SK-MEL-5 (cell line): ENCODE results near the gene TRIL. TPM values are rescaled to one million over a fixed set of nuclear protein-coding genes. Genes with fewer than 3 reads are reported as not detected.

Experiments used
- DNase-seq: peaks from one replicate; pipeline ENCODE4 v3.0.0-alpha.2; 2016; ENCODE audit warnings: low read depth, low spot score
- in situ Hi-C: cut with HindIII; loops from 2 replicates; pipeline ENCODE4 v1.10.0; 2016; ENCODE audit warnings: low sequenced_read_pairs, high pct_unique_total_duplicates, low pct_unique_long_range_greater_than_20kb
- total RNA-seq: library from RNA; depleted of rRNA; stranded (reverse); fragments of >200 nt; shearing (Covaris generic); gene quantifications from 2 replicates; pipeline ENCODE4 v1.2.3, GENCODE V29; 2014; rRNA removed

Gene TRIL
- total RNA-seq, 1 experiment from 2014 or later, result 0.03 TPM

- in situ Hi-C loops, result loop anchor here (10.0 kb wide), 1 partner anchor 183 kb away; no protein-coding TSS in a partner anchor
Measured at GRCh38 chr7:28921822-28922221, 36.3 kb downstream of the TRIL start.

DNA sequence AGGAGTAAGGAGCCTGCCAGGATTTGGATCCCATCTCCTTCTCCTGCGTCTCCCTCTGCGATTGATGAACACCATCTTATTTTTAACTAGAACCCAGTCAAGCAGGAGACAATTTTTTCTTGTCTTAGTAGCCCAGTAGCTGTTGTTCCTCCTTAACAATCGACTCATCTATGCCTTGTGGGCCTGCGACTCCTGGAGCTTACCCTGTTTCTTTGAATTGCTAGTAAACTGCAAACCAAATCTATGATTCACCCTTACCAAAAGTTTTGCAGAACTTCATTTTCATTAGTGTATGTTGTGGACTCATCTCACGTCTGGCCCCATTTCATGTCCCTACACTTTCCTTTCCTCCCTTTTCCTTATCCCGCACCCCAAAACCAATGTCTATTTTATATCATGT is 37.7 kb downstream of the TRIL start:
- in situ Hi-C loops, result loop anchor here (10.0 kb wide), 1 partner anchor 184 kb away; no protein-coding TSS in a partner anchor
- peak; percentile 14 for DNase-seq

More at GRCh38 chr7:28921822-28922221, 36.3 kb downstream of the TRIL start:
- DNase-seq, result peak; percentile 93

GRCh38 chr7:28919510-28919909 is 38.6 kb downstream of the TRIL start:
- peak; percentile 97 for DNase-seq

DNA sequence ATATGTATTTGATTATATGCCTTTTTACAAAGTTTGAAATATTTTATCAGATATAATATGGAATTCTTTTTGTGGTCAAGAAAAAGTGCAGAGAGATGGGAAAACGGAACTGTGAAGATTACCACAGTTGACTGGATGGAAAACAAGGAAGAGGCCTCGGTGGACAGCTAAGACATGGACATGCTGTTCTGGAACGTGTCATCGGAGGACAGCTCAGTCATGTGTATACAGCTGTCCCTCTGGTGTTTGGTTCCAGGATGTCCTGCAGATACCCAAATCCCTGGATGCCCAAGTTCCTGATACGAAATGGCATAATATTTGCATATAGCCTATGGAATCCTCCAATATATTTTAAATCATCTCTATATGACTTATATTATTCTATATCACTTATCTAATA is 49.4 kb downstream of the TRIL start:
- in situ Hi-C loops, result no loop called here
- DNase-seq, result no peak

More at GRCh38 chr7:28919510-28919909, 38.6 kb downstream of the TRIL start:
- in situ Hi-C loops, result no loop called here

DNA sequence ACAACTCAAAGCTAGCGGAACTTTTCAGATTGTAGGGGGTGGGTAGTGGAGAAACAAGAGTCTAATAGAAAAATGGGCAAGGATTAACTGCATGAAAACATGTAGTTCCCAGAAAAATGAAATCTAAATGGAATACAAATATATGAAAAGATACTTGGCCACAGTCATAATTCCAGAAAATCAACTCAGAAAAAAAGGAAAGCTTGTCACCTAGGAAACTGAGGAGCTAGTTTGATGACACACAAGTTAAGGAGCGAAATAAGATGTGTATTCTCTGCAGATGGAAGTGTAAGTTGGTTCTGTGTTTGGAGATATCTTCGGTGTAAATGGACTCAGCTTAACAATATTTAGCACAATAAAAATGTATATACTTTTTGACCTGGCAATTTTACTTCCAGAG is 52.7 kb downstream of the TRIL start:
- DNase-seq, result no peak
- in situ Hi-C loops, result no loop called here

DNA sequence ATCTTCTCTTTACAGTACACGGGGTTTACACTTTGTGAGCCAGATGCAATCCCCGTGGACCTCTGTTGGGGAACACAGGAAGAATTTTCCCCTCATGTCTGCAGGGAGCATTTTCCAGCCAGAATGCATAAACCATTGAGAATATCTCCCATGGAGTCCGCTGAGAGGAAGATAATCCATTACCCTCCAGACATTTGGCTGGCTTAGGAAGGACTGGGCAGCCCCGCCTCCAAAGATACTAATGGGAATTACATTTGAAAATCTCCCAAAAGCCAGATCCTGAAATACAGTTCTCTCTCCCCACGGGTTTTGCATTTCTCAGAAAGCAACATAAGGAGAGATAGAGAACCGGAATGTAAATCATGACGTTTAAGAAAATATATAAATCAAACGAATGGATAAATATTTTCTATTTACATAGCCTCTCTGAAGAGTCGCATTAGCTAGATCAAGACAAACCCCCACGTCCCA is 53.5 kb downstream of the TRIL start:
- DNase-seq, result peak; percentile 45
- in situ Hi-C loops, result no loop called here

GRCh38 chr7:28903730-28904577 is 54.2 kb downstream of the TRIL start:
- in situ Hi-C loops, result no loop called here
- no peak for DNase-seq

Other genes with a start within 250 kb of the TRIL start
- 471 and 497 TPM in 2 replicates for gene CPVL, start 188.2 kb upstream of the TRIL start, total RNA-seq
- gene CHN2, start 236.4 kb upstream of the TRIL start, total RNA-seq, result 39.5 and 40.5 TPM in 2 replicates